Fibroblast of villous mesenchyme (primary cell): ENCODE measurements around the gene RPS29. TPM values are rescaled to one million over a fixed set of nuclear protein-coding genes. Genes with fewer than 3 reads are reported as not detected.

Source experiments
- small RNA-seq: library from RNA; depleted of rRNA; stranded (forward); fragments of <200 nt; gene quantifications from one replicate; pipeline ENCODE3, GENCODE V24; 2012
- total RNA-seq: library from RNA; depleted of rRNA; stranded (reverse); fragments of >200 nt; gene quantifications from 2 replicates; pipeline ENCODE4 v1.2.3, GENCODE V29; 2012

The RPS29 gene
- total RNA-seq, 1 donor = 2,708 TPM

Small RNAs within 50 kb of the gene (small RNA-seq; reads per million reads assigned to genes)
- gene AL139099.3 (not detected), gene AL139099.4 (not detected), gene RF00019 (not detected), gene RNA5SP384 (not detected)

Other genes with a start within 250 kb of the RPS29 start
- 20.9 and 26.8 TPM in 2 replicates for gene LRR1, start 12.6 kb upstream of the RPS29 start, total RNA-seq
- 175 and 217 TPM in 2 replicates for gene RPL36AL, start 34.2 kb upstream of the RPS29 start, total RNA-seq
- gene MGAT2, start 34.4 kb upstream of the RPS29 start, total RNA-seq = 79.9 and 104 TPM in 2 replicates
- 8.4 and 11.7 TPM in 2 replicates for gene DNAAF2, start 48.9 kb upstream of the RPS29 start, total RNA-seq
- gene POLE2, start 101.8 kb upstream of the RPS29 start, total RNA-seq = 14.2 and 17.3 TPM in 2 replicates
- gene KLHDC1, start 106.7 kb upstream of the RPS29 start, total RNA-seq = 2.6 and 3.0 TPM in 2 replicates
- 63.0 and 73.1 TPM in 2 replicates for gene KLHDC2, start 181.8 kb upstream of the RPS29 start, total RNA-seq